Omental fat pad (tissue), 4 donors: ENCODE measurements around the gene USP7. TPM values are rescaled to one million over a fixed set of nuclear protein-coding genes. Genes with fewer than 3 reads are reported as not detected.

Experiments used
- ATAC-seq: fragments of 150-250 bp; one replicate; pipeline ENCODE4 v1.9.1; 2016; ENCODE audit warnings: mild to moderate bottlenecking, moderate library complexity; ENCODE audit not compliant: low FRiP score
- DNase-seq: peaks from one replicate; pipeline ENCODE4 v3.0.0-alpha.2; 2019; ENCODE audit warnings: low spot score
- CTCF ChIP-seq, 3 donors: fragments of 450-650 bp; IDR thresholded peaks; one replicate each; pipeline ENCODE4 v1.5.1; 2016 to 2017; ENCODE audit warnings: antibody characterized with exemption in 3 of 3, mild to moderate bottlenecking in 3 of 3, moderate library complexity in 2 of 3
- total RNA-seq, 4 donors: library from RNA; depleted of rRNA; stranded (reverse); fragments of >200 nt; gene quantifications; one replicate each; pipeline ENCODE4 v1.1.0, GENCODE V29; 2016

USP7 gene
- total RNA-seq, 4 donors from 2014 or later, result 71.2 to 138 (median 97.0) TPM

- DNase-seq, result no peak
- no peak for ATAC-seq
- TF ChIP-seq CTCF (IDR thresholded peaks at IDR 0.05), result no peak
Measured at GRCh38 chr16:8892101-8892575, 71.6 kb downstream of the USP7 start.

DNA sequence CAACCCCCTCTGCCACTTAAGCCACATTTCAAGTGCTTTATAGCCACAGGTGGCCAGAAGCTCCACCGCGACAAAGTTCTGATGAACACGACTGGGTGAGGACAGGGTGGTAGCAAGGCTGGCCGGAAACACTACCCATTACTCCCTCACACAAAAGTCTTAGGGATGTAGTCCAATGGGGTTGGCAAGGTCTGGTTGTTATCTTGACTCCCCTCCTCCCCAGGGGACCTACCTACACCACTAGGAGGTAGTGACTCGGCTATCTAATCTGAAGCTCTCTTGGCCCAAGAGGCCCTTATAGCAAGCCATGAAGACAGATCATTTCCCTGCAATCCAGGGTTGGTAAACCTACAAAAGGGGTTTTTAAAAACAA lies 73.2 kb downstream of the USP7 start:
- no peak for ATAC-seq
- no peak for DNase-seq

GRCh38 chr16:8889893-8890548 lies 73.7 kb downstream of the USP7 start:
- no peak for TF ChIP-seq CTCF (IDR thresholded peaks at IDR 0.05)
- no peak for DNase-seq

More for the DNA sequence above, 73.2 kb downstream of the USP7 start:
- TF ChIP-seq CTCF (IDR thresholded peaks at IDR 0.05), result no peak

GRCh38 chr16:8888951-8889892 lies 74.5 kb downstream of the USP7 start:
- ATAC-seq, result no peak
- no peak for DNase-seq
- no peak for TF ChIP-seq CTCF (IDR thresholded peaks at IDR 0.05)

More at GRCh38 chr16:8889893-8890548, 73.7 kb downstream of the USP7 start:
- no peak for ATAC-seq

- TF ChIP-seq CTCF (IDR thresholded peaks at IDR 0.05), result no peak
- ATAC-seq, result no peak
- DNase-seq, result no peak
Measured at GRCh38 chr16:8887952-8888560, 75.7 kb downstream of the USP7 start.

DNA sequence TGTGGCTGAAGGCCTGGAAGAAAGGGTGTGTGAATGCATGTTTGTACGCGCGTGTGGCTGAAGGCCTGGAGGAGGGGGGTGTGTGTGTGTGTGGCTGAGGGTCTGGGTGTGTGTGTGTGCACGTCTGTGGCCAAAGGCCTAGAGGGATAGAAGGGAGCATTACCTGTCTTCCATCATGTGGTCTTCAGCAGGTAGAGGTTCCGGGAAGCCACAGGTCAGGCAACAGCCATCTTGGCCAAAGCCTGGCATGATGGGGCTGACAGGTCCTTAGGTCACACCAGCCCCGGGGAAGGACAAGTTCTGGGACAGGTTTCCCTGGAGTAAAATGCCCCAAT lies 76.3 kb downstream of the USP7 start:
- TF ChIP-seq CTCF (IDR thresholded peaks at IDR 0.05), result no peak
- DNase-seq (no peak), ATAC-seq (no peak)
